ENCODE measurements around the gene TMEM86B. TPM values are rescaled to one million over a fixed set of nuclear protein-coding genes. Genes with fewer than 3 reads are reported as not detected.

The TMEM86B gene, protein sequence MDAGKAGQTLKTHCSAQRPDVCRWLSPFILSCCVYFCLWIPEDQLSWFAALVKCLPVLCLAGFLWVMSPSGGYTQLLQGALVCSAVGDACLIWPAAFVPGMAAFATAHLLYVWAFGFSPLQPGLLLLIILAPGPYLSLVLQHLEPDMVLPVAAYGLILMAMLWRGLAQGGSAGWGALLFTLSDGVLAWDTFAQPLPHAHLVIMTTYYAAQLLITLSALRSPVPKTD
- 0.47 and 3.9 TPM in 2 replicates for total RNA-seq (2014; rRNA removed; shearing (Covaris generic); ENCODE audit: low replicate concordance)

DNA sequence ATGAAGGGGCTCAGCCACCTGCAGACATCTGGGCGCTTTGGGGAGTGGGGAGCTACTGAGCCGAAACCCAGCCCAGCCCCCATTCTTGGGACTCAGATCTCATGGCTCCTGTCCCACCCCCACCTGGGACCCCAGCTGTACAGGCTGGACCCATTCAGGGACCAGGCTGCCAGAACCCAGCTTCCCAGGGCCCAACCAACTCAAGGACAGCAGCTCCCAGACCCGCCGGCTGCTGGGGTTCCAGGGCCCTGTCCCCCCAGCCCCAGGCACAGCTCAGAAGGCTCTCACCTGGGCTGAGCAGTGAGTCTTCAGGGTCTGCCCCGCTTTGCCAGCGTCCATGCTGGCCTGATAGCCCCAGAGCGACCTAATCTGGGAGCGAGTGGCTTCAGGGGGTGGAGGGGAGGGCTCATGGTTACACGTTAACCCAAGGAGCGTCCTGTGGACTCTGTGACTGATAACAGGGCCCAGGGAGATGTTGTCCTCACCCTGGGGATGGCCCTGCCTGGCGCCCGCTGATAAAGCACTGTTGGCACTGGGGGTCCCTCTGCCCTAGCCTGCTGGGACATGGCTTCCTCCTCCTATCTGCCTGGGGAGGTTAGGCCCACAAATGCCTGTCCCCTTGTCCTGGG is at the start of gene TMEM86B:
Gene TMEM86B (minus strand): TSS at position 361 of the 629 bp plus-strand sequence. CDS start 22 bp downstream, at position 339.
- no peak for DNase-seq (ENCODE audit: low read depth)
- in situ Hi-C loops (cut with HindIII; ENCODE audit: low pct_unique_long_range_greater_than_20kb, low sequenced_read_pairs): no loop called here

DNA sequence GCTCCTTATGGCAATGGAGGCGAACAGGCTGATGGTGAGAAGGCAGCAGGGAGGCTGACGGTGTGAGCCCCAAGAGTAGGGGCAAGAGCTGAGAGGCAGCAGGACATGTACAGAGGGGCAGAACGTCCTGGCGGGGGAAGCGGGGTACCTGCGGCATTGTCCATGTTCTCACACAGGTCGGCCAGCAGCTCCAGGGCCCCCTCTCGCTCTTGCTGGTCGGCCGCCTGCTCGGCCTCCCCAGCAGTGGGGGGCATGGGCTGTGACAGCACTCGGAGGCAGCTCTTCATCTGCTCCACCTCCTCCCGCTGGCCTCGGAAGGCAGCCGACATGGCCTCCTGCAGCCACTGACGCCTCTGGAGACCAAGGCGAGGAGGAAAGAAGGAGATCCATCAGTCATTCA is 48.9 kb upstream of the TMEM86B start:
- in situ Hi-C loops (cut with HindIII; ENCODE audit: low pct_unique_long_range_greater_than_20kb, low sequenced_read_pairs): no loop called here

DNA sequence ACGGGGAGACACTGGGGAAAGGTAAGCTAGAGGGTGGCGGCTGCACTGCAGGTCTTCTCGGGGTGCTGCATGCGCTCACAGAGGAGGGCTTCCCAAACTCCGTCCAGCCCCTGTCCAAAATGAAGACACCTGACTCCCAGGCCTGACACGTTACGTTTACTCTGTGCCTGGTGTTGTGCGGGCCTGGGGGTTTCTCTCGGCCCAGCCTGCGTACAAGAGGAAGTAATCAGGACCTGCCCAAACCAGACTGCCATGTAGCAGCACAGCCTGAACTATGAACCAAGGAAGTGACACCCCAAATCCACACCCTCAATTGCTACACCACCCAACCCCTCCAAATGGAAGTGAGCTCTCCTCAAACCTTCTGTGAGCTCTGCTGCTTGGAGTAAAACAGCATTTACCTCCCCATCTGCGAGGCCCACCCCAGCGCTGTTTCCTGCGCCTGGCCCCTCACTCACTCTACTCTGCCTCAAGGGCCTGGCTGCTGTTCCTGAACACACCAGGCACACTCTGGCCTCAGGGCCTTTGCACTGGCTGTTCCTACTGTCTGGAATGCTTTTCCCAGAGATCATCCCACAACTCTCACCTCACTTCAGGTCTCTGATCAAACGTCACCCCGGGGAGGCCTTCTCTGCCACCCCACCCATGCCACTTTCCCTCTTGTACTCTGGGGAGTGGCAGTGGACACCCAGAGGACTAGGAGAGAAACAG is 48.3 kb upstream of the TMEM86B start:
- DNase-seq (ENCODE audit: low read depth): no peak
- in situ Hi-C loops (cut with HindIII; ENCODE audit: low pct_unique_long_range_greater_than_20kb, low sequenced_read_pairs): no loop called here

More for the DNA sequence above, 48.9 kb upstream of the TMEM86B start:
- DNase-seq (ENCODE audit: low read depth): no peak

DNA sequence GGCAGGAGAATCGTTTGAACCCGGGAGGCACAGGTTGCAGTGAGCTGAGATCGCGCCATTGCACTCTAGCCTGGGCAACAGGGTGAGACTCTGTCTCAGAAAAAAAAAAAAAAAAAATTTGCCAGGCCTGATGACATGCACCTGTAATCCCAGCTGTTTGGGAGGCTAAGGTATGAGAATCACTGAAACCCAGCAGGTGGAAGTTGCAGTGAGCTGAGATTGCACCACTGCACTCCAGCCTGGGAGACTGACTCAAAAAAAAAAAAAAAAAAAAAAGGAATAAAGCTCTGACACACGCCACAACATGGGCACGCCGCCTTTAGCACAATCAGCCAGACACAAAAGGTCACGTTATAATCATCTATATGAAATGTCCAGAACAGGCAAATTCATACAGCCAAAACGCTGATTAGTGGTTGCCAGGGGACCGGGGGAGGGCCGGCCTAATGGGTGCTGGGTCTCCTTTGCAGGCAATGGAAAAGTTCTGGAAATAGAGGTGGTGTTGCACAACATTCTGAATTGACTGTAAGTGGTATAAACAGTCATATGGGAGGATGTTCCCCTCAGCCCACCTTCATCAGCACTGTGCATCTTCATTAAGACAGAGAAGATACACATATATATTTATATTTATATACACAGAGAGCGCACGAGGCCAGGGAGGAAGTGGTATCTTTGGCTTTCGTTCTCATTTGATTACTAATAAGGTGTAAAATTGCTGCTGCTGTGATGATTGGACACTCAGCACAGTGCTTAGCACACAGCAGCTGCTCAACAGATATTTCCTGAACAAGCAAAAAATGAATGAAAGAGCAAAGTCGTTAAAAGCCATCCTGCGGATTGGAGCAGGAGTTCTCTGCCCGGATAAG is 47.5 kb upstream of the TMEM86B start:
- in situ Hi-C loops (cut with HindIII; ENCODE audit: low pct_unique_long_range_greater_than_20kb, low sequenced_read_pairs): no loop called here
- DNase-seq (ENCODE audit: low read depth): no peak

DNA sequence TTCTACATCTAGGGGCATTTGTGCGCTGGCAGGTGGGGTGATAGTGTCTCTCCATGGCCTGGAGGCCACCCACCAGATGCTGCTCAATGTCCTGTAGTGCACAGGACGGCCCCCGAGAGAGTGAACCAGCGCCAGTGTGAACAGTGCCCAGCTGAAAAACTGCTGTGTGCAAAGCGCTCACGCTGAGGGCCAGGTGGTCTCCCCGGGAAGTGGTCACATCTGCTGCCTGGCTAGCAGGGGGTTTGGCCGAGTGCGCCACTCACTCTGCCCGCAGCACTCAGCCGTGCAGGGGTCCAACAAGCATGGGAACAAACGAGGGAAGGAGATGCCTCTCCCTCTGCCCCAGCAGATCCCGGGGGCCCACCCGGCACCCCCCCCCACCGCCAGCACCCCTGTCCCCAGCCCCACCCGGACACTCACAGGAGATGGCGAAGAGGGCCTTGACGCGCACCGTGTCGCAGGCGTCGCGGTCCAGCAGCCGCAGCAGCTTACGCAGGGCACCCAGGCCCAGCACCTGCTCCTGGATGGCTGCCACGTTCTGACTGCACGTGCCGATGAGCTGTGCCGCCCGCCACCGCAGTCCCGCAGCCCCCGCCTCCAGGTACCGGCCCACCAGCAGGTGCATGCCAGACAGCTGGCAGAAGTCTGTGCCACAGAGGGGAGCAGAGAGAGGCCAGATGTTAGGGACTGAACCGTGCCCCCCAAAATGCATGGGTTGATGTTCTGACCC is 45.6 kb upstream of the TMEM86B start:
- DNase-seq (ENCODE audit: low read depth): no peak
- in situ Hi-C loops (cut with HindIII; ENCODE audit: low pct_unique_long_range_greater_than_20kb, low sequenced_read_pairs): no loop called here

DNA sequence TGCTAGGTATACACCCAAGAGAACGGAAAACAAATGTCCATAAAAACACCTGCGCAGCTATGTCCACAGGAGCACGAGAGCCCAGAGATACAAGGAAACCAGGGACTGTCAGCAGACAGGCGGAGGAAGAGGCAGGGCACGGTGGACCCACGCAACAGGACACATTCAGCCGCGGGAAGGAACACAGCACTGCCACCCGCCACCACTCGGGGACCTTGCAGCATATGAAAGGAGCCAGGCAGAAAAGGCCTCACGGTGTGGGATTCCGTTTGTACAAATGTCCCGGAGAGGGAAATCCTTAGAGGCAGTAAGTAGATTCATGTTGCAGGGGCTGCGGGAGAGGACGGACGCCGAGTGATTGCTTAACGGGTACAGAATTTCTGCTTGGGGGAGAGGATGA is 43.6 kb upstream of the TMEM86B start:
- in situ Hi-C loops (cut with HindIII; ENCODE audit: low pct_unique_long_range_greater_than_20kb, low sequenced_read_pairs): no loop called here
- DNase-seq (ENCODE audit: low read depth): no peak

DNA sequence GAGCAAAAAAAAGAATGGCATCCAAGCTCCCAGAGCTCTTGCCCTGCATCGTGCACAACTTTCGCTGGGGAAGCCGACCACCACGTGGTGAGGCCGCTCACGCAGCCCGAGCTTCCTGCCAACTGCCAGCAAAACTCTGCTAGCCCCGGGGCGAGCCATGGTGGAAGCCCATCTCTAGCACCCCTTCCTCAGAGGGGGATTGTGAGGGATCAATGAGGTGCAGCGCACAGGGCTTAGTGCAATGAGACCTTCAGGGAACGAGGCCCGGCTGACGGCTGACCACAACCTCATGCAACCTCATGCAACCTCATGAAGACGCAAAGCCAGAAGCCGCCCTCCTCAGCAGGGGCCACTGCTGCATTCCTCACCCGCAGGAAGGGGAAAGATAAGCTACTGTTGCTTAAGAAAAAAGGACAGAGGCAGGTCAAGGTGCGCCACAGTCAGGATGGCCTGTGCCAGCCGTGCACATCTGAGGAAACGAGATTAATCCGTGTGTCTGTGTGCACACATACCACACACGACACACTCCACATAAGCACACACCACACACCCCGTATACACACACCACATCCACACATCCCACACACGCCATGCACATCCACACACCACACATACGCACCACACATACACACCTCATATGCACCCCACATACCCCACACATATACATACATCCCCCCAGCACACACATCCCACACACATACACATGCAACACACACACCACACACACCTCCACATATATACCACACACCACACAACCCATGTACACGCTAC is 41.8 kb upstream of the TMEM86B start:
- in situ Hi-C loops (cut with HindIII; ENCODE audit: low pct_unique_long_range_greater_than_20kb, low sequenced_read_pairs): no loop called here
- no peak for DNase-seq (ENCODE audit: low read depth)

DNA sequence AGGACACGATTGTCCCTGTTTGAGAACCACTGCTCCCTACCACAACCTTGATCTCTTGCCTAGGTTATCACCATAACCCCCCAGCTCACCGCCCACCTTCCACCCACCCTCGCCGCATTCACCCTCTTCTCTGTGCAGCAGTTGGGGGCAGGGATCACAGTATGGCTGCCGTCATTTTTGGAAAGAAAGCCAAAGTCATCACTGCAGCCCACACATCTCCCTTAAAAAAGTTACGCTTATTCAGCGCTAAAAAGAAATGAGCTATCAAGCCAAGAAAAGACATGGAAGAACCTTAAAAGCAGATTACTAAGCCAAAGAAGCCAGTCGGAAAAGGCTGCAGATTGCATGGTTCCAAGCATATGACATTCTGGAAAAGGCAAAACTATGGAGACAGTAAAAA is 40.7 kb upstream of the TMEM86B start:
- DNase-seq (ENCODE audit: low read depth): no peak
- in situ Hi-C loops (cut with HindIII; ENCODE audit: low pct_unique_long_range_greater_than_20kb, low sequenced_read_pairs): no loop called here

DNA sequence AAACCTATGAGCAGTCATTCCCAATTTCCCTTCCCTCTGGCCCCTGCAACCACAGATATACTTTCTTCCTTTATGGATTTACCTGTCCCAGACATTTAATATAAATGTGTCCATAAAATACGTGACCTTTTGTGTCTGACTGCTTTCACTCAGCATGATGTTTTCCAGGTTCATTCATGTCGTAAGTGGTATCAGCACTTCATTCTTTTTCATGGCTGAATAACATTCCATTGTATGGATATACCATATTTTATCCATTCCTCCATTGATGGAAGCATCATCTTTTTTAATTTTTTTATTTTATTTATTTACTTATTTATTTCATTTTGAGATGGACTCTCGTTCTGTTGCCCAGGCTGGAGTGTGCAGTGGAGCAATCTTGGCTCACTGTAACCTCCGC is 38.3 kb upstream of the TMEM86B start:
- DNase-seq (ENCODE audit: low read depth): no peak
- in situ Hi-C loops (cut with HindIII; ENCODE audit: low pct_unique_long_range_greater_than_20kb, low sequenced_read_pairs): no loop called here

DNA sequence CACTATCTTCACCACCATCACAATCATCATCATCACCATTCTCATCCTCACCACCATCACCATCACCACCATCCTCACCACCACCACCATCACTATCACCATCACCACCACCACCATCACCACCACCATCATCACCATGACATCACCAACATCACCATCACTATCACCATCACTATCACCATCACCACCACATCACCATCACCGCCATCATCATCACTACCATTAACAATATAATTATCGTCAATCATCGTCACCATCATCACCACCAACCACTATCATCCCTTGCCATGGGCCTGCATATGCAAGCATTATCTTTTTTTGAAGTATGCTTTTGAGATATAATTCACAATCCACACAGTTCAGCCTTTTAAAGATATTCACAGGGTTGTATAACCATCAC is 37.8 kb upstream of the TMEM86B start:
- DNase-seq (ENCODE audit: low read depth): no peak
- in situ Hi-C loops (cut with HindIII; ENCODE audit: low pct_unique_long_range_greater_than_20kb, low sequenced_read_pairs): no loop called here

DNA sequence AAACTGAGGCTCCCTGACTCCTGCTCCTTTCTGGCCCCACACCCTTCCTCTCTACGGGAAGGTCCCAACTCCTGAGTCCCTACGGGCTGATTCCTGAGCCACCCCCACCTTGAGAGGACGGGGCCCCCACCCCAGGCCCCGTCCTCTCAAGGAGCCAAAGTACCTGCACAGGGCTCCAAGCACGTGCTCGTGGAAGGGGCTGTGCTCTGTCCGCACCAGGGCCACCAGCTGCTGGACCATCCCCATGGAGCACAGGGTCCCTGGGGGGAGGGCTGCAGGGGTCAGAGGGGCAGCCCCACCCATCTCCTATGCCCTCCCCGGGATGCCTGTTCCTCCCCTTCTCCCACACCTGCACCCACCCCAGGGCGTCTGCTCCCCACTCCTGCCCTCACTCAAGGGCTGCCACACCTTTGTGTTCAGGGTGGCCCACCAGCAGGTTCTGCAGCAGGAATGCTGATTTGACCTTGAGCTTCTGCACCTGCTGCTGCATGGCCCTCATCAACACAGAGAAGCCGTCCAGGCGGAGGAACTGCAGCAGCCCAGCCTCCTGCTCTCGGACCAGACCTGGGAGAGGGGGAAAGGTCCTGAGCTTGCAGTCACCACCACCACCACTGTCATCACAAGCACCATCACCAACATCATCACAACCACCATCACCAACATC is 37.3 kb upstream of the TMEM86B start:
- DNase-seq (ENCODE audit: low read depth): no peak
- in situ Hi-C loops (cut with HindIII; ENCODE audit: low pct_unique_long_range_greater_than_20kb, low sequenced_read_pairs): no loop called here

DNA sequence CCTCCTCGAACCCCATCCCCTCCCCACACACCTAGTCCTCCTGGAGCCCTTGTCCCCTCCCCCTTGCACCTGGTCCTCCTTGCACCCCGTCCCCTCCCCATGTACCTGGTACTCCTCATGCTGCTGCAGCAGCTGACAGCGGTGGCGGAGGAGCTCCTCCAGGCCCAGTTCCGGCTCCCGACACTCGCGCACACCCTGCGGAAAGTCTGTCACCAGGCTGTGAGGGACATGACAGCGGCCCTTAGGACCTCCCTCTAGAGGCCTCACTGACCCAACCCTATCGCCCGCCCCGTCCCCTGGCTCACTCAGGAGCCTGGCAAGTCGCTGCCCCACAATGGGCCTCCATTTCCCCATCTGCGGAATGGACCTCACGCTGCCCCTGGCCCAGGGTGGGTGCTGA is 36.6 kb upstream of the TMEM86B start:
- in situ Hi-C loops (cut with HindIII; ENCODE audit: low pct_unique_long_range_greater_than_20kb, low sequenced_read_pairs): no loop called here
- DNase-seq (ENCODE audit: low read depth): no peak

DNA sequence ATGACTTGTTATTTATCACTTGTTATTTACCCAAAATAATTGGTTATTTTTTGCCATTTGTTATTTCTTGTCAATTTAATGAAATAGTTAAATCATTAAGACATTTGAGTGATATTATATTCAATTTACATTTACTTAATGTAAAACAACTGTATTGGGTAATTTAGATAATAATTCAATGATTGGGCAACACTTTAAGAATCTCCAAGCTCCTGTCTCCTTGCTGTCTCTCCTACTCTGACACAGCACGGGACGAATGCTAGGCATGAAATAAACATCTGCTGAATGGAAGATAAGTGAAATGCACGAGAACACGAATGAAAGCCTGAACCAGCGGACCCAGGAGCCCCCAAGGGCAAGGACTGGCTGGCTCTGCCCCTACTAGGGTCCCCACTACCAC is 36.0 kb upstream of the TMEM86B start:
- in situ Hi-C loops (cut with HindIII; ENCODE audit: low pct_unique_long_range_greater_than_20kb, low sequenced_read_pairs): no loop called here
- DNase-seq (ENCODE audit: low read depth): no peak

DNA sequence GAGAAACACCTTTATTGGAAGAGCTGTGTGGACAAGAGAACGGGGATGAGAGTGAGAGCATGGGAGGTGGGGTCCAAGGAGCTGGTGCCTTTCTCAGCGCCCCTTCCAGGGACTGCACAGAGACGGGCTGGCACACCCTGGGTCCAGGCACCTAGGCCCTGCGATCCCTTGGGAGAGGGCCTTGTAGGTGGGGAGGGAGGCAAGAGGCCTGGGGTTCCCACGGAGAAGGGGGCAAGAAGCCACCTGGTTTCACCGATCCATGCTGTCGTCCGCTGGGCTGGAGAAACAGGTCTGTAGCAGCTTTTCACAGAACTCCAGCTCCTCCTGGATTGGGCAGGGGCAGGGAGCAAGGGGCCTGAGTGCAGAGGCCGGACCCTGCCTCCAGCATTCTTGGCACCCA is 33.8 kb upstream of the TMEM86B start:
- in situ Hi-C loops (cut with HindIII; ENCODE audit: low pct_unique_long_range_greater_than_20kb, low sequenced_read_pairs): no loop called here
- no peak for DNase-seq (ENCODE audit: low read depth)

DNA sequence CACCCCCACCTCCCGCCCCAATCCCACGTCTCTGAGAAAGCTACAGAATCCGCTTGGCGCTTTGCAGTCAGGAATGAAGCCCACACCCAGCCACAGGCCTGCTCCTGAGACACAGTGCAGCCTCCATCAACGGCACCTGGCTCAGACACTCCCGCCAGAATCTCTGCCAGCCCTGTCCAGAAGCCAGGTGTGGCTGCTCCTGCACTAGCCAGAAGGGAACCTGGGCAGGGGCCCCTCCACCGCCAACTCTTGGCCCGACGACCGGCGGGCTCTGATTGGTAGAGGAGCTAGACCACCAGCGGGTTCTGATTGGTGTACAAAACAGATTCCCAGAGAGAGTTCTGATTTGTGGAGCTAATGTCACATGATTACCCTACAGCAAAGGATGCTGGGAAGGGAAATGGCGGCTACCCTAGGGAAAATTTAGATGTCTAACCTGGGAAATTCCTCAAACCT is 33.1 kb upstream of the TMEM86B start:
- in situ Hi-C loops (cut with HindIII; ENCODE audit: low pct_unique_long_range_greater_than_20kb, low sequenced_read_pairs): no loop called here
- no peak for DNase-seq (ENCODE audit: low read depth)

DNA sequence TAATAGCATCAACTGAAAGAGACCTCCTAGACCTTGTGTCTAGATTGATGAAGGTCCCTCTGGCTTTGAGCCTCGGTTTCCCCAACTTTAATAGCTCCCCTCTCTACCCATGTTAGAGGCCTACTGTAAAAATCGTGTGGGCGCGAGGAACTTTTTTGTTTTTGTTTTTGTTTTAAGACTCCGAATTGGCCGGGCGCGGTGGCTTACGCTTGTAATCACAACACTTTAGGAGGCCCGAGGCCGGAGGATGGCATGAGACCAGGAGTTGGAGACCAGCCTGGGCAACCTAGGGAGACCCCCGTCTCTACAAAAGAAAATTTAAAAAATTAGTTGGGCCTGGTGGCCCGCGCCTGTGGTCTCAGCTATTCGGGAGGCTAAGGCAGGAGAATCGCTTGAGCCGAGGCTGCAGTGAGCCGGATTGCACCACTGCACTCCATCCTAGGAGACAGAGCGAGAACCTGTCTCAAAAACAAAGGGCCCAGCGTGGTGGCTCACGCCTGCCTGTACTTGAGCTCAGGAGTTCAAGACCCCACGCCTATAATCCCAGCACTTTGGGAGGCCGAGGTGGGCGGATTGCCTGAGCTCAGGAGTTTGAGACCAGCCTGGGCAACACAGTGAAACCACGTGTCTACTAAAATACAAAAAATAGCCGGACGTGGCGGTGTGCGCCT is 31.1 kb upstream of the TMEM86B start:
- in situ Hi-C loops (cut with HindIII; ENCODE audit: low pct_unique_long_range_greater_than_20kb, low sequenced_read_pairs): no loop called here
- no peak for DNase-seq (ENCODE audit: low read depth)

Data from Caki2 (cell line).